Glutamatergic neuron (in vitro differentiated cells): ENCODE measurements around the gene ARL14EP. TPM values are rescaled to one million over a fixed set of nuclear protein-coding genes. Genes with fewer than 3 reads are reported as not detected.
A peak's percentile ranks its signal among the peaks of the same experiment; 100 is the strongest.

ENCODE experiments used
- DNase-seq: peaks from one replicate; pipeline ENCODE4 v3.0.0; 2022
- H3K27ac Mint-ChIP-seq: one replicate; pipeline ENCODE4 v1.8.0; 2020; ENCODE audit warnings: mild to moderate bottlenecking, mixed read lengths, inconsistent platforms; ENCODE audit not compliant: unreplicated experiment
- H3K27me3 Mint-ChIP-seq: one replicate; pipeline ENCODE4 v1.8.0; 2020; ENCODE audit warnings: mild to moderate bottlenecking, moderate library complexity, mixed read lengths, inconsistent platforms; ENCODE audit not compliant: unreplicated experiment
- H3K36me3 Mint-ChIP-seq: one replicate; pipeline ENCODE4 v1.8.0; 2020; ENCODE audit warnings: mild to moderate bottlenecking, mixed read lengths, inconsistent platforms; ENCODE audit not compliant: unreplicated experiment
- H3K4me1 Mint-ChIP-seq: one replicate; pipeline ENCODE4 v1.8.0; 2020; ENCODE audit warnings: mild to moderate bottlenecking, low read depth, mixed read lengths, inconsistent platforms; ENCODE audit not compliant: unreplicated experiment
- H3K4me3 Mint-ChIP-seq: one replicate; pipeline ENCODE4 v1.8.0; 2020; ENCODE audit warnings: mild to moderate bottlenecking, mixed read lengths, inconsistent platforms; ENCODE audit not compliant: unreplicated experiment
- H3K9me3 Mint-ChIP-seq: one replicate; pipeline ENCODE4 v1.8.0; 2020; ENCODE audit warnings: mild to moderate bottlenecking, moderate library complexity, mixed read lengths, inconsistent platforms; ENCODE audit not compliant: unreplicated experiment
- CTCF ChIP-seq: fragments of 200-600 bp; sonication (generic); IDR thresholded peaks from one replicate; pipeline ENCODE4 v1.5.0; 2021; ENCODE audit not compliant: partially characterized antibody, unreplicated experiment
- total RNA-seq: library from RNA; stranded (reverse); fragmentation: NEBNext Ultra II Directional; extraction: Animal tissue kit (Norgen Biotek cat#: 25700); gene quantifications from one replicate; pipeline ENCODE4 v1.2.1, GENCODE V29; 2021; ENCODE audit not compliant: unreplicated experiment

Gene ARL14EP
- total RNA-seq, 1 donor from 2014 or later, result 21.6 TPM

- peaks cover 4% of the 10 kb centered on the region for H3K36me3 Mint-ChIP-seq
- H3K9me3 Mint-ChIP-seq, result no peaks in the 10 kb centered on the region
- no peaks in the 10 kb centered on the region for H3K4me1 Mint-ChIP-seq
- TF ChIP-seq CTCF, result no peak
- no peak overlapping the region for H3K4me3 Mint-ChIP-seq
- no peak for DNase-seq
- no peak overlapping the region for H3K27ac Mint-ChIP-seq
- no peaks in the 10 kb centered on the region for H3K27me3 Mint-ChIP-seq
Observed at GRCh38 chr11:30313580-30313979, 9.3 kb upstream of the ARL14EP start.

- no peaks in the 10 kb centered on the region for H3K4me1 Mint-ChIP-seq
- H3K27me3 Mint-ChIP-seq, result no peaks in the 10 kb centered on the region
- peaks cover 4% of the 10 kb centered on the region for H3K36me3 Mint-ChIP-seq
- no peaks in the 10 kb centered on the region for H3K9me3 Mint-ChIP-seq
- H3K4me3 Mint-ChIP-seq, result no peak overlapping the region
- DNase-seq, result no peak
- no peak overlapping the region for H3K27ac Mint-ChIP-seq
- peak; percentile 64 for TF ChIP-seq CTCF
Observed at GRCh38 chr11:30314625-30315024, 8.3 kb upstream of the ARL14EP start.

- Mint-ChIP-seq H3K4me1 (no peaks in the 10 kb centered on the region), H3K36me3 (peaks cover 1% of the 10 kb centered on the region), H3K27ac (no peak overlapping the region), H3K9me3 (no peaks in the 10 kb centered on the region), H3K27me3 (no peaks in the 10 kb centered on the region), H3K4me3 (no peak overlapping the region)
- no peak for TF ChIP-seq CTCF
- DNase-seq, result no peak
Observed at GRCh38 chr11:30316237-30316636, 6.7 kb upstream of the ARL14EP start.

GRCh38 chr11:30317030-30317429 is 5.9 kb upstream of the ARL14EP start:
- H3K27ac Mint-ChIP-seq, result no peak overlapping the region
- no peak overlapping the region for H3K4me3 Mint-ChIP-seq
- no peak for TF ChIP-seq CTCF
- DNase-seq, result no peak
- H3K36me3 Mint-ChIP-seq, result no peaks in the 10 kb centered on the region
- no peaks in the 10 kb centered on the region for H3K27me3 Mint-ChIP-seq
- H3K9me3 Mint-ChIP-seq, result no peaks in the 10 kb centered on the region
- H3K4me1 Mint-ChIP-seq, result no peaks in the 10 kb centered on the region

- Mint-ChIP-seq H3K36me3 (no peaks in the 10 kb centered on the region), H3K27ac (no peak overlapping the region), H3K4me1 (peaks cover 11% of the 10 kb centered on the region), H3K27me3 (peaks cover 6% of the 10 kb centered on the region), H3K9me3 (peaks cover 5% of the 10 kb centered on the region), H3K4me3 (no peak overlapping the region)
- TF ChIP-seq CTCF, result no peak
- no peak for DNase-seq
Observed at GRCh38 chr11:30321321-30321720, 1.6 kb upstream of the ARL14EP start.
